GM19023 (cell line): ENCODE results near the gene MRPS5.
A peak's percentile ranks its signal among the peaks of the same experiment; 100 is the strongest.

Experiments used
- ATAC-seq: cut with Tn5 transposase; IDR thresholded peaks from one replicate; pipeline ENCODE4 v1.9.1; 2021; ENCODE audit warnings: mild to moderate bottlenecking, moderate library complexity; ENCODE audit not compliant: unreplicated experiment

MRPS5 gene

GRCh38 chr2:95091885-95092555, 29.6 kb downstream of the MRPS5 start:
- ATAC-seq = no peak

- no peak for ATAC-seq
Observed at GRCh38 chr2:95087379-95087778, 34.2 kb downstream of the MRPS5 start.

GRCh38 chr2:95086017-95086416, 35.6 kb downstream of the MRPS5 start:
- ATAC-seq = no peak

- no peak for ATAC-seq
Observed at GRCh38 chr2:95082477-95082876, 39.1 kb downstream of the MRPS5 start.

- no peak for ATAC-seq
Observed at GRCh38 chr2:95079199-95079683, 42.4 kb downstream of the MRPS5 start.

GRCh38 chr2:95077861-95078603, 43.6 kb downstream of the MRPS5 start:
- no peak for ATAC-seq

- ATAC-seq = no peak
Observed at GRCh38 chr2:95077530-95077825, 44.1 kb downstream of the MRPS5 start.

GRCh38 chr2:95076705-95077529, 44.7 kb downstream of the MRPS5 start:
- ATAC-seq = peak; percentile 80

GRCh38 chr2:95075440-95076132, 46.0 kb downstream of the MRPS5 start:
- no peak for ATAC-seq

- no peak for ATAC-seq
Observed at GRCh38 chr2:95074663-95075439, 46.8 kb downstream of the MRPS5 start.

- ATAC-seq = no peak
Observed at GRCh38 chr2:95073856-95074662, 47.5 kb downstream of the MRPS5 start.

- no peak for ATAC-seq
Observed at GRCh38 chr2:95072424-95072823, 49.2 kb downstream of the MRPS5 start.

GRCh38 chr2:95071856-95072255, 49.8 kb downstream of the MRPS5 start:
- no peak for ATAC-seq

GRCh38 chr2:95069465-95069864, 52.1 kb downstream of the MRPS5 start:
- no peak for ATAC-seq

GRCh38 chr2:95068256-95068655, 53.4 kb downstream of the MRPS5 start:
- no peak for ATAC-seq

GRCh38 chr2:95063086-95063958, 58.3 kb downstream of the MRPS5 start:
- ATAC-seq = peak; percentile 80

GRCh38 chr2:95062242-95063085, 59.1 kb downstream of the MRPS5 start:
- ATAC-seq = peak; percentile 25
